GM18870 (cell line): Measurements from ENCODE around the gene ZNF443.
"Not testable (repeated sequence)": the region's sequence is repeated elsewhere in the genome, so short reads cannot be mapped to it uniquely, and the experiment has no call there.

ENCODE experiments used
- ATAC-seq: cut with Tn5 transposase; IDR thresholded peaks from one replicate; pipeline ENCODE4 v1.9.1; 2021; ENCODE audit warnings: moderate library complexity; ENCODE audit not compliant: unreplicated experiment

The ZNF443 gene

GRCh38 chr19:12425236-12425887, 15.5 kb downstream of the ZNF443 start:
- no peak for ATAC-seq

- not testable (repeated sequence) for ATAC-seq
Observed at GRCh38 chr19:12417273-12417672, 23.5 kb downstream of the ZNF443 start.

GRCh38 chr19:12411893-12412292, 28.9 kb downstream of the ZNF443 start:
- no peak for ATAC-seq

- ATAC-seq = peak; percentile 75
Observed at GRCh38 chr19:12400633-12401502, 40.0 kb downstream of the ZNF443 start, which contains the start of gene ZNF799. Gene ZNF799 (minus strand): TSS chr19:12401271. CDS start chr19:12401070, 201 bp downstream.

GRCh38 chr19:12399901-12400632, 40.8 kb downstream of the ZNF443 start:
- peak; percentile 34 for ATAC-seq

- ATAC-seq = not testable (repeated sequence)
Observed at GRCh38 chr19:12391148-12391547, 49.7 kb downstream of the ZNF443 start.

DNA sequence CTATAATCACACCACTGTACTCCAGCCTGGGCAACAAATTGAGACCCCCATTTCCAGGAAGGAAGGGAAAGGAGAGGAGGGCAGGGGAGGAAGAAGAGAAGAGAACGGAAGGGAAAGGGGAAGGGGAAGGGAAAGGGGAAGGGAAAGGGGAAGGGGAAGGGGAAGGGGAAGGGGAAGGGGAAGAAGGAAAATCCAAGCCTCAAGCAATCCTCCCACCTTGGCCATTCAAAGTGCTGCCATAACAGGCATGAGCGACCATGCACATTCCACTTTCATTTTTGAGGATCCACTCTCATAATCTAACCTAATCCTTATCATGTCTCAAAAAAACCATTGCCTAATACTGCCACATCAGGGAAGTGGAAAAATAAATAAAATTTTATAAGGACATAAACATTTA, 54.5 kb downstream of the ZNF443 start:
- not testable (repeated sequence) for ATAC-seq

- no peak for ATAC-seq
Observed at GRCh38 chr19:12380444-12380737, 60.4 kb downstream of the ZNF443 start.

- ATAC-seq = no peak
Observed at GRCh38 chr19:12379732-12380443, 60.9 kb downstream of the ZNF443 start.
